ENCODE results near the gene HS3ST6. TPM values are rescaled to one million over a fixed set of nuclear protein-coding genes. Genes with fewer than 3 reads are reported as not detected.

Gene HS3ST6
- total and polyA plus RNA-seq, 9 of the 15 experiments (the other 6 are each of a cell fraction or from before 2014, with no cell fraction given): not detected

- no peak for TF ChIP-seq BCL6 (CRISPR knock-in tag; IDR thresholded peaks at IDR 0.05)
- TF ChIP-seq LARP7 (IDR thresholded peaks at IDR 0.05): no peak
- TF ChIP-seq ZNF324 (CRISPR knock-in tag; IDR thresholded peaks at IDR 0.05): no peak
- TF ChIP-seq RERE (CRISPR knock-in tag; IDR thresholded peaks at IDR 0.05; ENCODE audit: borderline replicate concordance): no peak
- TF ChIP-seq SMAD1 (IDR thresholded peaks at IDR 0.05; ENCODE audit: low read depth, low read length, partially characterized antibody): no peak
- TF ChIP-seq RCOR1 (IDR thresholded peaks at IDR 0.05; ENCODE audit: borderline replicate concordance in 1 of 2, low read depth in 2 of 2, low read length in 2 of 2): 0 out of 4 replicates have a peak, but pooled peaks of 1 of the 2 experiments have one; percentile 6
- no peak for TF ChIP-seq IRF2 (CRISPR knock-in tag; IDR thresholded peaks at IDR 0.05)
- no peak for TF ChIP-seq ZKSCAN3 (CRISPR knock-in tag; IDR thresholded peaks at IDR 0.05)
- no peak for TF ChIP-seq NONO (IDR thresholded peaks at IDR 0.05; ENCODE audit: low read depth in 2 of 2, low read length in 1 of 2)
- 0 out of 2 replicates have a peak, but pooled peaks have one; percentile 24 for TF ChIP-seq MTA3 (IDR thresholded peaks at IDR 0.05; ENCODE audit: borderline replicate concordance)
- peak; percentile 38; the same call in 1 of the 2 replicates for TF ChIP-seq TFAP4 (CRISPR knock-in tag; IDR thresholded peaks at IDR 0.05; ENCODE audit: borderline replicate concordance)
- TF ChIP-seq CTBP1 (IDR thresholded peaks at IDR 0.05; ENCODE audit: borderline replicate concordance): peak; percentile 19; the same call in 1 of the 2 replicates
- no peak for TF ChIP-seq RBFOX2 (IDR thresholded peaks at IDR 0.05; ENCODE audit: low read depth, low read length)
- no peak for TF ChIP-seq ZBTB11 (CRISPR knock-in tag; IDR thresholded peaks at IDR 0.05)
- no peak for TF ChIP-seq SMAD2 (IDR thresholded peaks at IDR 0.05; ENCODE audit: low read depth, low read length)
- no peak for TF ChIP-seq ZNF41 (CRISPR knock-in tag; conservative IDR thresholded peaks at IDR 0.05)
- no peak for TF ChIP-seq HDGF (IDR thresholded peaks at IDR 0.05)
- no peak for TF ChIP-seq ZNF311 (CRISPR knock-in tag; IDR thresholded peaks at IDR 0.05)
- no peak for TF ChIP-seq EP300 (IDR thresholded peaks at IDR 0.05; ENCODE audit: low read length)
These were observed 5.3 kb upstream of the HS3ST6 start (continued) for GRCh38 chr16:1923299-1924034.
